GM18499 (cell line): ENCODE data around the gene TNFSF11.

ENCODE experiments used
- ATAC-seq: cut with Tn5 transposase; IDR thresholded peaks from one replicate; pipeline ENCODE4 v1.9.1; 2021; ENCODE audit warnings: moderate number of reproducible peaks; ENCODE audit not compliant: insufficient read depth, unreplicated experiment

Gene TNFSF11

DNA sequence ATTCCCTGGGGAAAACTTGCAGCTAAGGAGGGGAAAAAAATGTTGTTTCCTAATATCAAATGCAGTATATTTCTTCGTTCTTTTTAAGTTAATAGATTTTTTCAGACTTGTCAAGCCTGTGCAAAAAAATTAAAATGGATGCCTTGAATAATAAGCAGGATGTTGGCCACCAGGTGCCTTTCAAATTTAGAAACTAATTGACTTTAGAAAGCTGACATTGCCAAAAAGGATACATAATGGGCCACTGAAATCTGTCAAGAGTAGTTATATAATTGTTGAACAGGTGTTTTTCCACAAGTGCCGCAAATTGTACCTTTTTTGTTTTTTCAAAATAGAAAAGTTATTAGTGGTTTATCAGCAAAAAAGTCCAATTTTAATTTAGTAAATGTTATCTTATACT lies 33.6 kb downstream of the TNFSF11 start:
- ATAC-seq, result no peak

GRCh38 chr13:42610649-42611048 lies 36.7 kb downstream of the TNFSF11 start:
- ATAC-seq, result no peak

- no peak for ATAC-seq
Observed at GRCh38 chr13:42611086-42611779, 37.3 kb downstream of the TNFSF11 start.

GRCh38 chr13:42612021-42612765 lies 38.2 kb downstream of the TNFSF11 start:
- ATAC-seq, result no peak

- ATAC-seq, result no peak
Observed at GRCh38 chr13:42614436-42615035, 40.6 kb downstream of the TNFSF11 start.

DNA sequence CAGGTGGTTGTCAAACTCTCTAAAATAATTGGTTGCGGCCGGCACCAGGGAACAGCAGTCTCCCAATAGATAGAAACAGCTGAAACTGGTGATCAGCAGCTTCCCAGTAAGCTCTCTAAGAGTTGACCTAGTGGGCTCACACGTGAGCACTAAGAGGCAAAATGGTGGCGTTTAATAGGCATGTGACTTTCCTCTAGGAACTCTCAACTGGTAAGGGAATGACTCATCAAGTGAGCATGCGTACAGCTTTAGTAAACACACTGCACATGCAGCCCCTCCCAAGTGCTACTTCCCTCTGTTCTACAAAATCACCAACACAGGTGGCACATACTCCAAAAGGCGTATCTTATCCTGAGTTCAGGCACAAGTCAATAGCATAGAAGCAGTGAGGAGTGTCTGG lies 41.7 kb downstream of the TNFSF11 start:
- ATAC-seq, result no peak

GRCh38 chr13:42617221-42617620 lies 43.3 kb downstream of the TNFSF11 start:
- no peak for ATAC-seq

DNA sequence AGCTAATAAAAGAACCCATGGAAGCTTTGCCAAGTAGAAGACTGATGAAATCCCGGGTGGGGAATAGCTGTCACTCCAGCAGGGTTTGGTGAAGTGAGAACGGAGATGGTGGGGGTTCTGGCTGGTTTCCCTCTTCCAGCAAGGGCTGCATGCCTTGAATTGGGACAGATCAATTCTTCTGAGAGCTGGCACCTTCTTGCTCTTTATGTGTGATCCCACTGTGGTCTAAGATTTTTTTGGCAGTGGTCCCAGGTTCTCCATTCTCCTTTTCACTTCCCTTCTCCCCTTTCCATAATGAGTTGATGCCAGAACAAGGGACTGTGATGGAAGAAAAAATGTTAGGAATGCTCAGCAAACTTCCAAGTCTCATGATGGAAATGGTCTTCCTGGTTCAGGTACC lies 50.0 kb downstream of the TNFSF11 start:
- ATAC-seq, result no peak

GRCh38 chr13:42625611-42626010 lies 51.7 kb downstream of the TNFSF11 start:
- no peak for ATAC-seq

DNA sequence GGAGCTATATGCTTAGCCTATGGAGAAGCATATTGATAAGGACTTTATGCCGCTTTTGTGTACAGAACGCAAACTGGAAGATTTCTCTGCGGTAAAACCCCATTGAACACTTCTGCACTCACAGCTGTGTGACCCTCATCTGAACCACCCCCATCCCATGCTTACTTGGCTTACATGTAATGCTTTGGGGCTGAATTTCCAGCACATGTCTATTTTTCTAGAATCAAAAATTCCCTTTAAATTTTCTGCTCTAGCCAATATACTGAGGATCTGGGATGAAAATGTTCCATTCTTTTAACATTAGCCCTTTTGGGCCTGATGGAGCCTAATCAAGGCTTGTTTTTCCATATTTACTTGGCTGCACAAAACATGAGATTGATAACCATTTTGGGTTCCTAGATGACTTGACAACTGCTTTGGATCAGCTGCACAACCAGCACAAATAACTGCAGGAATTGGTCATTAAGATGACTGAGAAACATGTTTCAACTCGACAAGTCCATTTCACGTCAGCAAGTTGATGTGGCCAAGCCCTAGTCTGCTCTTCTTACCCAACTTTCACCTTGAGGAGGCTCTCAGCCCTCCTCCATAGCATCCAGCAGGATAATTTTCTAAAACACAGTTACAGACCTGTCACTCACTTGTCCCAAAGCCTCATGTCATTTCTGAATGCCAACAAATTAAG lies 52.4 kb downstream of the TNFSF11 start:
- ATAC-seq, result no peak

- no peak for ATAC-seq
Observed at GRCh38 chr13:42628666-42629065, 54.7 kb downstream of the TNFSF11 start.

DNA sequence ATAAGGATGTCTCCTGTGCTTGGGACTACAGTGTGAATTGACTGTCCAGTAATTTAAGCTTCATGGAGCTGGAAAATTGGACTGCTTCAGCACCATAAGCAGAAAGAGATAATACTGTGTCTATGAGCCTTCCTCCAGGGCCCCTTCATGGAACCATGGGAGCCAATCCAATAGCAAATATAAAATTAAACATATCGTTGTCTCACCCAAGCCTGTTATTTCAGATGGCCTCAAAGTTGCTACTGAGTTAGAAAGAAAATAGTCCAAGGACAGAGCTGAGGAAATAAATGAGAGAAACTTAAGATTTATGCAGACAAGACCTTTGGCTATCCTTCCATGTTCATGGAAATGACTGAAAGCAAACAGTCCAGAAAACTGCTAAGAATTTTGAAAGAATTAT lies 57.2 kb downstream of the TNFSF11 start:
- ATAC-seq, result no peak

DNA sequence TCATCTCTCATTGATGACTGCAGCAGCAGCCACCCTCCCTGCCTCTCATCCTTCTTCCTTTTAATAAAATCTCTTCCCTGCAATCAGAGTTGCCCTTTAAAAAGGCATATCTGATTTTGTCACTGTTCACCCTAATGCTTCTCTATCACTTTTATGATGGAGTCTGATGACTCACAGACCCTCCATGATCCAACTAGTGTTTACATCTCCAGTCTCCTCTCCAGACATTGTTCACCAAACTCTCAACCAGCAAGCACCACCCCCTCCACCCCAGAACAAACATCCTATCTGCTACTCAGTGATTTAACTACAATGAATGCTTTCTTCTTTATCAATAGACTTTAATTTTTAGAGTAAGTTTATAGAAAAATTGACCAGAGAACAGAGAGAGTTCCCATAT lies 59.5 kb downstream of the TNFSF11 start:
- ATAC-seq, result no peak

DNA sequence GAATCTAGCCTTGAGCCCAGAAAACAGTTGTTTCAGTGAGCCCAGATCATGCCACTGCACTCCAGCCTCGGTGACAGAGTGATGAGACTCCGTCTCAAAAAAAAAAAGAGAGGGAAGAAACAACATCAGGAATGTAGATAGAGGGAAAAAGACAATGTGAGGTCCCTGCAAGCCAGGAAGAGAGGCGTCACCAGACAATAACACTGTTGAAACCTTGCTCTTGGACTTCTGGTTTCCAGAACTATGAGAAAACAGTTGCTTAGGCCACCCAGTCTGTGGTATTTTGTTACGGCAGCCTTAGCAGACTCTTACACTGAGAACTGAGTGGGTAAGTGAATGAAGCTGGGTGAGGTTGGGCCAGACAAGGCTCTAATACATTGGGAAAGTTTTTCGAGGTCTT lies 64.1 kb downstream of the TNFSF11 start:
- ATAC-seq, result no peak

DNA sequence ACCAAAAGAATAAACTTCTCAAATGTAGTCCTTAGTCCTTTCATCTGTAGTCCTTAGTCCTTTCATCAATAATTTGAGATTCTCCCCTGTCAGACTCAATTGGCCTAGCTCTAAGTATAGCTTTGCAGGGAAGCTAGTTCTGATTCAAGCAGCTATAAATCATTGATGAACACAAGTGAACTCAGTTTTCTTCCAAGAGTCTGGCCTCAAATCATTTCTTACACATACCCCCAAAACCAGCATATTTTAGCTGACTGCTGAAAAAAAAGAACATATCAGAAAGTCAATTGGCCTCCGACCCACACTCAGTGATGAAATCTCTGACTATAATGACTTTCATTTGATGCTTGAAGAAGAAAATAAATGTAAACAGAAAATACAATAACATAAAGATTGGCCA lies 64.9 kb downstream of the TNFSF11 start:
- no peak for ATAC-seq

GRCh38 chr13:42643076-42643475 lies 69.1 kb downstream of the TNFSF11 start:
- no peak for ATAC-seq

DNA sequence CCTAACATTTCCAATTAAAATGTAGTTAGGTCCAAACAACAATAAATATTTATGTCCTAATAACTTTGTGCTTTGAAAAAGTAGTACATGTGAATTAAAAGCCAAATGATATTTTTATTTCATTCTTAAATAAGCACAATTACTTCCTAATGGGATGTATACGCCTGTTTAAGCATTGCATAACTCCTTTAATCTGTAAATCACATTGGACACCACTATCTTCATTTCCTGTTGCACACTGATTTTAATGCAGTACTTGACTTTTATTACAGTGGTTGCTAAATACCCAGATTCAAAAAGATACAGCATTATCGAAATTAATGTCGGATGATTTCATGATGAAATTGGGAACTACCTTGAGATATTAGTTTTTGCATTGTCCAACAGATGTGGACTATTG lies 70.9 kb downstream of the TNFSF11 start:
- no peak for ATAC-seq

DNA sequence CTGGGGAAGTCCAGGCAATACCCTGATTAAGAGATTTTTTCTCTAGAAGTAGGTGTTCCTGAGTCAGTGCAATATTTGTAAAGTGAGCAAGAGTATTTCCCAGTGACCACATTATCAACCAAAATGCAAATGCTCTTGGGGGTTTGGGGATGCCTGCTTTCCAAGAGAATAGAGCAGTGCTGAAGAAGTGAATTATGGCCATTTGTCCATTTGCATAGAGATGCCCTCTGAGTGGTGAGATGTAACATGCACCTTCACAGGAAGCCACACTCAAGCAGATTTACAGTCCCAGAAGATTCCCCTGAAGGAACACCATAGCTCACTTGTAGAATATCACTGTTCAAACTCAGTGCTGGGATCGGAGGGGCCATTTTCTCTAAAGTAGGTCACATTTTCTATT lies 71.8 kb downstream of the TNFSF11 start:
- no peak for ATAC-seq

DNA sequence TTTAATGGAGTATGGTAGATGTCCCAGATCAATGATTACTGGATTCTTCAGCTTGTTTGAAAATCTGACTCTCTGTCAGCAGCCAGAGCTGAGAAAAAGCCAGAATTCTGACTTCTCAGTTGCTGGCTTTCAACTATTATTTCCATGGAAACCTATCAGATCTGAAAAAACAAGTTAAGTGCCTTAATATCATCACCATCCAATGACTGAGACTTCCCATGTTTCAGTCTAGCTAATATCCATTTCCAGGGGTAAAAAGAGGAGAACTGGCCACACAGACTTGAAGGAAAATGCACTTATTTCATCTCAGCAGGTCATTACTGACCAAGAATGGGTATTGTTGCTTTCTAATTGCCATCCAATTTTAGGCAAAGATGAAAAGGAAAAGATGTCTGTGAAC lies 75.2 kb downstream of the TNFSF11 start:
- ATAC-seq, result no peak

GRCh38 chr13:42649831-42650230 lies 75.9 kb downstream of the TNFSF11 start:
- no peak for ATAC-seq

DNA sequence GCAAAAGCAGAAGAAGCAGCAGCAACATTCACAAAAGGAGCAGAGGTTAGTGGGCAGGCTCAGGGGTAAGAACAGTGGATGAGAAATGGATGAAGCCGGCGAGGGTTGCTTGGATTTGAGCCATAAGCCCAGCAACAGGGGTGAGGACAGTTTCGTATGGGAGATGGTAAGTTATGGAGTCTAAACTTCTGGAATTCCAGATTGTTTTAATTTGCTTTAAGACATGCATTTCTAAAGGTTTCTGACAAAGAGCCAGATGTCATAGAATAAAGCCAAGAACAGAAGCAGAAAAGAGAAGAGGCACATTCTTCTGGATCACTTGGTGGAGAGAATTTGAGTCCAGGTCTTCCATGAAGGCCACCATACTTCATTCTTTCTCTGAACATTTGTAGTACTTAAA lies 76.6 kb downstream of the TNFSF11 start:
- ATAC-seq, result no peak
